ENCODE results near the gene MAP4K4. TPM values are rescaled to one million over a fixed set of nuclear protein-coding genes. Genes with fewer than 3 reads are reported as not detected.

MAP4K4 gene
- total and polyA plus RNA-seq, 2 of the 13 experiments (the other 11 are each of a cell fraction or from before 2014, with no cell fraction given): 105 to 264 TPM

GRCh38 chr2:101684313-101684712 lies 13.2 kb upstream of the MAP4K4 start:
- FAIRE-seq (no peak), ATAC-seq (no peak), DNase-seq (ENCODE audit: low spot score) (no peak)
- 74% methylated on average over 4 of the region's 4 CpGs for WGBS (ENCODE audit: low lambda C conversion rate)
- CTCF ChIA-PET (ENCODE audit: low intra/inter-chr PET ratio, low total read pairs): no interaction called here
- no peaks in the 10 kb centered on the region for H4K20me1 ChIP-seq (ENCODE audit: insufficient read depth, low read length)
- no TSS peak for BruUV-seq (replicated peaks)
- intact Hi-C loops (cut with micrococcal nuclease; ENCODE audit: unreplicated experiment): no loop called here
- H3K4me3 ChIP-seq (replicated peaks in 1 of 3; ENCODE audit: insufficient read depth in 1 of 3, low read depth in 2 of 3, low read length in 3 of 3): no peak overlapping the region
- no peaks in the 10 kb centered on the region for H3K36me3 ChIP-seq (replicated peaks in 1 of 2; ENCODE audit: control insufficient read depth in 1 of 2, insufficient read depth in 2 of 2, low read length in 2 of 2)
- peaks cover 39% of the 10 kb centered on the region for H3K4me1 ChIP-seq (ENCODE audit: insufficient read depth, low read length)
- no peaks in the 10 kb centered on the region for H3K9me3 ChIP-seq (ENCODE audit: low read length)
- H3K4me2 ChIP-seq (ENCODE audit: low read depth, low read length): no peak overlapping the region
- no peak overlapping the region for H3K27ac ChIP-seq (ENCODE audit: extremely low read length, insufficient read depth, low read length)
- no peak overlapping the region for H3K9ac ChIP-seq (ENCODE audit: insufficient read depth, low read depth, low read length)
- POLR2A ChIA-PET: no interaction called here
- in situ Hi-C loops (cut with HindIII; ENCODE audit: extremely low pct_ligation_motif_present, low pct_unique_long_range_greater_than_20kb): no loop called here
- H3K27me3 ChIP-seq (ENCODE audit: control insufficient read depth in 1 of 2, insufficient read depth in 2 of 2, low read length in 2 of 2): no peaks in the 10 kb centered on the region
- no peak for TF ChIP-seq HHEX (CRISPR knock-in tag; IDR thresholded peaks at IDR 0.05)
- no peak for TF ChIP-seq E2F5 (CRISPR knock-in tag; conservative IDR thresholded peaks at IDR 0.05)
- TF ChIP-seq, protein P1, sequence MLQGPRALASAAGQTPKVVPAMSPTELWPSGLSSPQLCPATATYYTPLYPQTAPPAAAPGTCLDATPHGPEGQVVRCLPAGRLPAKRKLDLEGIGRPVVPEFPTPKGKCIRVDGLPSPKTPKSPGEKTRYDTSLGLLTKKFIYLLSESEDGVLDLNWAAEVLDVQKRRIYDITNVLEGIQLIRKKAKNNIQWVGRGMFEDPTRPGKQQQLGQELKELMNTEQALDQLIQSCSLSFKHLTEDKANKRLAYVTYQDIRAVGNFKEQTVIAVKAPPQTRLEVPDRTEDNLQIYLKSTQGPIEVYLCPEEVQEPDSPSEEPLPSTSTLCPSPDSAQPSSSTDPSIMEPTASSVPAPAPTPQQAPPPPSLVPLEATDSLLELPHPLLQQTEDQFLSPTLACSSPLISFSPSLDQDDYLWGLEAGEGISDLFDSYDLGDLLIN (CRISPR knock-in tag; IDR thresholded peaks at IDR 0.05; ENCODE audit: borderline replicate concordance): no peak
- no peak for TF ChIP-seq ZNF501 (CRISPR knock-in tag; IDR thresholded peaks at IDR 0.05)
- TF ChIP-seq ZNF543 (CRISPR knock-in tag; IDR thresholded peaks at IDR 0.05): no peak
- no peak overlapping the region for H2AFZ ChIP-seq (ENCODE audit: low read length)
- no peaks in the 10 kb centered on the region for H3K79me2 ChIP-seq (ENCODE audit: insufficient read depth, low read length)

DNA sequence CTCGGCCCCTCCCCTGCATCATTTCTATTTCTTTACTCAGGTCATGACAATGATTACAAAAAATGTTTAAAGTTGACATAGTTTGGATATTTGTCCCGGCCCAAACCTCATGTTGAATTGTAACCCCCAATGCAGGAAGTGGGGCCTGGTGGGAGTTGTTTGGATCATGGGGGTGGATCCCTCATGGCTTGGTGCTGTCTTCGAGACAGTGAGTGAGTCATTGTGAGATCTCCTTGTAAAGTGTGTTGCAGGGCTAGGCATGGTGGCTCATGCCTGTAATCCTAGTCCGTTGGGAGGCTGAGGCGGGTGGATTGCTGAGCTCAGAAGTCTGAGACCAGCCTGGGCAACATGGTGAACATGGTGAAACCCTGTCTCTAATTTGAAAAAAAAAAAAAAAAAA lies 9.2 kb upstream of the MAP4K4 start:
- POLR2A ChIA-PET: interaction anchor here (1.0 to 1.4 kb wide), 2 partner anchors 9 to 10 kb away, joined by 3 to 5 read pairs; partner anchors contain the start of gene MAP4K4
- H3K4me3 ChIP-seq (replicated peaks in 1 of 3; ENCODE audit: insufficient read depth in 1 of 3, low read depth in 2 of 3, low read length in 3 of 3): no peak overlapping the region
- no peaks in the 10 kb centered on the region for H3K27me3 ChIP-seq (ENCODE audit: control insufficient read depth in 1 of 2, insufficient read depth in 2 of 2, low read length in 2 of 2)
- no peaks in the 10 kb centered on the region for H3K9me3 ChIP-seq (ENCODE audit: low read length)
- no peak for ATAC-seq
- FAIRE-seq: no peak
- no peak overlapping the region for H3K27ac ChIP-seq (ENCODE audit: extremely low read length, insufficient read depth, low read length)
- H3K36me3 ChIP-seq (replicated peaks in 1 of 2; ENCODE audit: control insufficient read depth in 1 of 2, insufficient read depth in 2 of 2, low read length in 2 of 2): no peaks in the 10 kb centered on the region
- in situ Hi-C loops (cut with HindIII; ENCODE audit: extremely low pct_ligation_motif_present, low pct_unique_long_range_greater_than_20kb): no loop called here
- intact Hi-C loops (cut with micrococcal nuclease; ENCODE audit: unreplicated experiment): loop anchor here (2.0 kb wide), 1 partner anchor 121 kb away; no protein-coding TSS in a partner anchor
- H2AFZ ChIP-seq (ENCODE audit: low read length): no peak overlapping the region
- H3K4me2 ChIP-seq (ENCODE audit: low read depth, low read length): no peak overlapping the region
- H3K9ac ChIP-seq (ENCODE audit: insufficient read depth, low read depth, low read length): no peak overlapping the region
- H3K79me2 ChIP-seq (ENCODE audit: insufficient read depth, low read length): no peaks in the 10 kb centered on the region
- CTCF ChIA-PET (ENCODE audit: low intra/inter-chr PET ratio, low total read pairs): no interaction called here
- no peaks in the 10 kb centered on the region for H4K20me1 ChIP-seq (ENCODE audit: insufficient read depth, low read length)
- no peak for DNase-seq (ENCODE audit: low spot score)
- H3K4me1 ChIP-seq (ENCODE audit: insufficient read depth, low read length): peaks cover 58% of the 10 kb centered on the region
- WGBS (ENCODE audit: low lambda C conversion rate): 87% methylated on average over 5 of the region's 5 CpGs
- BruUV-seq (replicated peaks): no TSS peak
- TF ChIP-seq ZBTB38 (CRISPR knock-in tag; IDR thresholded peaks at IDR 0.05) (no peak), ZNF646 (CRISPR knock-in tag; IDR thresholded peaks at IDR 0.05) (no peak), KMT2B (CRISPR knock-in tag; IDR thresholded peaks at IDR 0.05) (no peak), RFX3 (CRISPR knock-in tag; IDR thresholded peaks at IDR 0.05) (no peak)
